ENCODE data around the gene TNFRSF11A.

DNA sequence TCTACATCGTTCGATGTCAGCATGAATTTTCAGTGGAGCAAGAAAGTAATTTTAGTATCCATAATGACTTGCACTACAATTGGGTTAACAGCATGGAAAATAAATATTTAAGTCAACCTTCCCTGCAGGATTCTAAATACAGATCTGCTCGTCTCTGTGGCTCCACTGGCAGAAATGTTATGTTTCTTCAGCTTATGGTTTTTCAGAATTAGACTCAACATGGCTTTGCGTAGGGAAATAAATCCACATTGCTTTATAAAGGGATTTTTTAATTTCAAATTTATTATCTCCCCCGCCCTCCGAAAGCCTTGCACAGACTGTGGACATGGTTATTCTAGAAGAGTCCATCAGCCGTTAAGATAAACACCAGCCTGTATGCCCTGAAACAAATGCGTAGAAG is 18.2 kb downstream of the TNFRSF11A start:
- no peak for TF ChIP-seq CTCF (IDR thresholded peaks at IDR 0.05)
- TF ChIP-seq EZH2 (IDR thresholded peaks at IDR 0.05; ENCODE audit: borderline replicate concordance, insufficient read depth, low read depth, low read length, poor library complexity, severe bottlenecking) = no peak

Data from B cell (primary cell).